Ramos (cell line): ENCODE results near the gene DDC.

Experiments
- in situ Hi-C: fragments of 300-500 bp; cut with MboI; formaldehyde crosslinking; loops from one replicate; pipeline ENCODE4 v1.14.3; 2022; ENCODE audit warnings: low sequenced_read_pairs; ENCODE audit not compliant: unreplicated experiment

Gene DDC, protein sequence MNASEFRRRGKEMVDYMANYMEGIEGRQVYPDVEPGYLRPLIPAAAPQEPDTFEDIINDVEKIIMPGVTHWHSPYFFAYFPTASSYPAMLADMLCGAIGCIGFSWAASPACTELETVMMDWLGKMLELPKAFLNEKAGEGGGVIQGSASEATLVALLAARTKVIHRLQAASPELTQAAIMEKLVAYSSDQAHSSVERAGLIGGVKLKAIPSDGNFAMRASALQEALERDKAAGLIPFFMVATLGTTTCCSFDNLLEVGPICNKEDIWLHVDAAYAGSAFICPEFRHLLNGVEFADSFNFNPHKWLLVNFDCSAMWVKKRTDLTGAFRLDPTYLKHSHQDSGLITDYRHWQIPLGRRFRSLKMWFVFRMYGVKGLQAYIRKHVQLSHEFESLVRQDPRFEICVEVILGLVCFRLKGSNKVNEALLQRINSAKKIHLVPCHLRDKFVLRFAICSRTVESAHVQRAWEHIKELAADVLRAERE

DNA sequence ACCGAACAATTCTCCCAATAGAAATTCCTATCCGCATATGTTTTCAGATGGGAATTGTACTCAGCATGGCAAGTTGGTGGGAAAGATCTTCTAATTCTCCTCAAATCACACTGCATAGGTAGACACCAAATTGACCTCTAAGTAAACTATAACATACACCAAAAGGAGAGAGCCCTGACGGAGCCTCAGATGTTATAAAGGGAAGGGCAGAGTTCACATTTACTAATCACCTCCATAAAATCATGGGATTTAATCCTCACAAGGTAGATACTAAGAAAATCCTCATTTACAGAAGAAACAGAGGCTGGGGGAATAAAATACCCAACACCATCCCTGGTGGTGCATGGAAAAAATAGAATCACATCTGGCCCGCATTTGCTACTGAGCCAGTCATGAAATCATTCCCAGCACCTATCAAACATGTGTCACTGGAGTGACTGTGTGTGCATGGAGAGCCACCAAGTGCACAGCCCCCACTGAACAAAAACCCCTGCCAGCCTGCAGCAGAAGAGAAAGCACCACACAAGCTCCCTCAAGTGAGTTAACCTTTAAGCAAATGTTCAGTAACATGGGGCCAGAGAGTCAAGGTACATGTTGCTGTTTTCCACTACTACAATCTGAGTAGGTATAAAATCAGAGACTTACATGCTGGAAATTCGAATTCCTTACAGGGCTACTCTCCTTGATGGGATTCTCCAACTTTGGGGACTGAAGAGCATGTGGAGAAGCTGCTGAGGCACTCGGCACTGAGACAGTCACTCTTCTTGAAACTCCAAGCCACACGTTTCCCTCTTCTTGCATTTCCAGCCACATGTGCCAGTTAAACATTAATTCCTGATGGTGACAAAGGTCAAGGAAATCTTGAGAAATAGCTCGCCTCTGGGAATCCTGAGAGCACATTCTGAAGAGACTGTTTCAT lies at the start of gene DDC:
TSS of gene DDC (minus strand) at position 766 of the 919 bp plus-strand sequence. CDS start 21,320 bp downstream, outside the sequence.
- in situ Hi-C loops = no loop called here

DNA sequence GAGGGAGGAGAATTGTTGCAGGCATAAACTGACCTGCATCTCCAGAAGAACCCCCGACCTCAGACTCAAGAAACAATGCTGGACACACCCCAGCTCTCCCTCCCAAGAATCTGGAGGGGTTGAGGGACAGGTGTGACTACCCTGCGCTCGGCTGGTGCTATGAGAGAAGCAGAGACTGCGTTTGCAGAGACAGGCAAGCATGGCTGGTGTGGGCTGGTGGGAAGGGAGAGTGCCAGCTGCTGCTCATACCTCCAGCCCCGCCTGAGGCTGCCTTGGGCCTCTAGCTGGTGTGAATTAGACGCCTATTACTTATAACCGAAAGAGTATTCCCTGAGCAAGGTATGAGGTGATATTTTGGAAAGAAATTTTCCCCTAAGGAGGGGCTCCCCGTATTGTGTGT lies 48.3 kb upstream of the DDC start:
- in situ Hi-C loops = no loop called here

- in situ Hi-C loops = no loop called here
Measured at GRCh38 chr7:50612704-50613103, 47.5 kb upstream of the DDC start.

DNA sequence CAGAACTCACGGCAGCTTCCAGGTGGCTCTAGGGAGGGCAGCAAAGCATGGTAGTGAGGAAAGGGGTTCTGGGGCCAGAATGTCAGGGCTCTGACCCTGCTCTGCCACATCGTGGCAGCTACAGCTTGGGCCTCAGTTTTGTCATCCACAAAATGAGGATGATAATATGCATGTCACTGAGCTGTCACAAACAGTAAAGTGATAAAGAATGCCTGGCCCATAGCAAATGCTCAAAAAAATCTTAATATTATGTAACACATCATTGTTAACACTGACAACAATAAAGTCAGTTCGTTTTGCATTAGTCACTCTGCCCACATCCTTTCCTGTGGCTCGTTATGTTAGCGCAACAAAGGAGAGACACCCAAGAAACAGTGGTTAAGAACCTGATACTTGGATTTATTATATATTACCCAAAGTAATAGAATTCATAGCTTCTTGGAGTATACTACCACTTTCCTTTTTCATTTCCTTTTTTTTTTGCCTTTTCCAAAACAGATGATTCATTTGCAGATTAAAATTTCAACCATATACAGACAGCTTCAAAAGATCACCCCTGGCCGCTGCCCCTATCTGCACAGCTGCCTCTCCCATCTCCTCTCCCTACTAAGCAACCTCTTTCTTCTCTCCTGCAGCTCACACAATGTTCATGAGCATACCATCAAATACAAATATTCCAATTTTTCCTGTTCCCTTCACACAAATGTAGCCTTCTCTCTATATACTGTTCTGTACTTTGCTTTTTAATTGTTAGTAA lies 45.5 kb upstream of the DDC start:
- in situ Hi-C loops = no loop called here

DNA sequence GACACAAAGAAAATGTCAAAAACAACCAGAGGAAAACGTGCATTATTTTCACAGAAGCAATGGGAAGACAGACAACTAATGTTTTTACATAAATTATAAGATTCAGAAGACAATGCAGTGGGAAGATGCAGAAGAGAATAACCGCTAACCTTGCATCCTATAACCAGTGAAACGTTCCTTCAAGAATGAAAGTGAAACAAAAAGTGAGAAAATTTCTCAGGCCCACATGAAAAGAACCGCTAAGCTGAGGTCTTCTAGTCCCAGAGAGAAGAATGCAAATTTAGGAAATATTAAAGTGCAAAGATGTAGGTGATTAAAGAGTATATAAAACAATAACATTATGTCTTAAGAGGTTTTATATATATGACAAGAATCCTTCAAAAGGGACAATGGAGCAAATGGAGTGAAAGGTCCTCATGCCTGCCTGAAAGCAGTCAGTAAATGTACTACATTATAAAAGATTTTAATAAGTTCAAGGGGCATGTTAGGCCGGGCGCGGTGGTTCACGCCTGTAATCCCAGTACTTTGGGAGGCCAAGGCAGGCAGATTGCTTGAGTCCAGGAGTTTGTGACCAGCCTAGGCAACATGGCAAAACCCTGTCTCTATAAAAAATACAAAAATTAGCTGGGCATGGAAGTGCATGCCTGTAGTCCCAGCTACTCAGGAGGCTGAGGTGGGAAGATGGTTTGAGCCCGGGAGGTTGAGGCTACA lies 43.1 kb upstream of the DDC start:
- in situ Hi-C loops = no loop called here

DNA sequence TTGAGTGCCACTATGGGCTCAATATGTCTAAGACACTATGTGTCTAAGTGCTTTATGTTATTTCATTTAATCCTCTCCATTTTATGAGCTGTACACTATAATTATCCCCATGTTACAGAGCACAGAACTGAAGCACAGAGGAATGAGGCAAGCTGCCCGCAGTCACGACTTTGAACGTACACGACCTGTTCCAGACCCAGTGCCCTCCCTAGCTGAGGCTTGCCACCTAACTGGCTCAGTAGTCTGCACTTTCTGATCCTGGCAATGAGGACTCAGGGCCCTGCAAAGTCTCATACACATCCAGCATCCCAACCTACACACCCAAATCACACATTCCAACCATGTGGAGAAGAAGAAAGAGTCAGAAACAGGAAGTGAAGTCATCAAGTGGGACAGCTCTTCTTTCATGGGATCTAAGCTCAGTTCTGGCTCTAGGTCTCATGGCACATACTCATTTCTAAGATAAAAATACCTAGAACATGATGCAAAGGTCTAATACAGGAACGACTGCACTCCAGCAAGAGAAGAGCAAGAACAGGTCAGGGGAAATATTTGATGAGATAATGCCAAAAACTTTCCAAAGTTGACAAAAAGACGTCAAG lies 42.4 kb upstream of the DDC start:
- in situ Hi-C loops = no loop called here

- in situ Hi-C loops = no loop called here
Measured at GRCh38 chr7:50605059-50605458, 39.9 kb upstream of the DDC start.

- in situ Hi-C loops = no loop called here
Measured at GRCh38 chr7:50603287-50603686, 38.1 kb upstream of the DDC start.

- in situ Hi-C loops = no loop called here
Measured at GRCh38 chr7:50599385-50599784, 34.2 kb upstream of the DDC start.

- in situ Hi-C loops = no loop called here
Measured at GRCh38 chr7:50598460-50599343, 33.5 kb upstream of the DDC start.

DNA sequence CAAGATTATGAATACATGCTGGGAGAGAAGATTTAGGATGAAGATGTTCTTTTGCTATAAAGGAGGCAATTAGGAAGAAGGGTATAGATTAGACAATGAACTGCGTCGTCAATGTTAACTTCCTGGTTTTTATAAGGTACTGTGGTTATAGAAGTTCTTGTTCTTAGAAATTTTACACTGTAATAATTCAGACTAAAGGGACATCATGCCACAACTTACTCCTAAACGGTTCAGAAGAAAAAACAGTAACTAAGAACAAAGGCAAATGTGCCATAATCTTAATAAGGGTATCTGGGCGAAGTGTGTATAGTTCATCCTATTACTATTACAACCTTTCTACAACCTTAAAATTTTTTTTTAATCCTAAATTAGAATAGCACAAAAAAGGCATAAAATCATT lies 31.3 kb upstream of the DDC start:
- in situ Hi-C loops = no loop called here

DNA sequence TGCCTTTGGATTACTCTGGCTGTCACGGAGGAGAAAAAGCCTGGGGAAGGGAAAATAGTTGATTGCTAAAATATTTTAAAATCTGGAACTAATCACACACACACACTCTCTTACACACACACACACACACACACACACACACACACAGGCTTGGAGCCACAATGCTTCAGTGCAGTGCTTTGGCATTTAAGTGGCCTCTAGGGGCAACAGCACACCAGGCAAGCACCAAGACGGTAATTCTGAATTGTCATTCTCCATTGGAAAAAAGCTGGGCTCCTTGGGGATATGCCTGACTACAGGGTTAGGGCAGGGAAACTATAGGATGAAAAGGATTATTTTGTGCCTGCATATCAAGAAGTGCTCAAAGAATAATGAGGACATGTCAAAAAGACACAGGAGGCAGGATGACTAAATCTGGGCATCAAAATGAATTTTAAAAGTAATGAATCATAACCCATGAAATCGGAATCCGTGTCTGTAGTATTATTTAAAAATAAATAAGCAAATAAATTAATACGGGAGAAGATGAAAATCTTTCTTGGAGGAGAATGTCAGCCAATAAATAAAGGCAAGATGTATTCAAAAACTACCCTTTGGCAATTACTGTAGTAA lies 30.4 kb upstream of the DDC start:
- in situ Hi-C loops = no loop called here

GRCh38 chr7:50594734-50595485 lies 29.7 kb upstream of the DDC start:
- in situ Hi-C loops = no loop called here

DNA sequence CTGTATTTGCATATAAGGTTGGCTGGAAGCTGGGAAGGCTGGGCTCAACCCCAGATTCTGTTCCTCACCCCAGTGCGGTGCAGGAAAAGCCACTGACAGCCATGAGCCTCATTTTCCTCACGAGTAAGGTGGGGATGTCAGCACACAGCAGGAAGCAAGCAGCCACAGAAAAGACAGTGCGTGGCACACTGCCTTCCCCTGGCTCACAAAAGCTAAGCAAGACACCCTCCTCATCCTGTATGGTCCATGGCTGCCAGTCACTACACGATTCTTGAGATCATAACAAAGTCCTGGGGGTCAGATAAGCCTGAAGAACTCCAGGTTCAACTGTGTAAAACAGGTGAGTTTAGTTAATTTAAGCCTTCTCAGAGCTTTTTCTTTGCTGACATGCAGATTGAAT lies 28.9 kb upstream of the DDC start:
- in situ Hi-C loops = no loop called here

DNA sequence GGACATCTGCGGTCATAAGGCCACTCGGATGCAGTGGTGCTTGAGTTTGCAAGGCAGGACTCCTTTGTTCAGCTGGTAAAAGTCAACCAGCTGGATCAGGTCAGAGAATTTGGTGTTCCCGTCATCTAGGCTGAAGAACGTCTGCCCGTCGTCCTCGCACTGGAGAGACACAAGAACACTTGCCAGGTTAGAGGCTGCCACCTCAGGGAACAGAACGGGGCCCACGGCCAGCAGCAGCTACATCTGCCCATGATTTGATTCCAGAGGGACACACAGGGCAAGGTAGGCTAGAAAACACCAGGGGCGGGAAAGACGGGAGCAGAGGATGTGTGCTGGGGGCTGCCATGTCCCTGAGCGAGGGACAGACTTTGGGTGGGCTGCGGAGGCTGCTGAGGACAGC lies 27.7 kb upstream of the DDC start:
- in situ Hi-C loops = no loop called here

DNA sequence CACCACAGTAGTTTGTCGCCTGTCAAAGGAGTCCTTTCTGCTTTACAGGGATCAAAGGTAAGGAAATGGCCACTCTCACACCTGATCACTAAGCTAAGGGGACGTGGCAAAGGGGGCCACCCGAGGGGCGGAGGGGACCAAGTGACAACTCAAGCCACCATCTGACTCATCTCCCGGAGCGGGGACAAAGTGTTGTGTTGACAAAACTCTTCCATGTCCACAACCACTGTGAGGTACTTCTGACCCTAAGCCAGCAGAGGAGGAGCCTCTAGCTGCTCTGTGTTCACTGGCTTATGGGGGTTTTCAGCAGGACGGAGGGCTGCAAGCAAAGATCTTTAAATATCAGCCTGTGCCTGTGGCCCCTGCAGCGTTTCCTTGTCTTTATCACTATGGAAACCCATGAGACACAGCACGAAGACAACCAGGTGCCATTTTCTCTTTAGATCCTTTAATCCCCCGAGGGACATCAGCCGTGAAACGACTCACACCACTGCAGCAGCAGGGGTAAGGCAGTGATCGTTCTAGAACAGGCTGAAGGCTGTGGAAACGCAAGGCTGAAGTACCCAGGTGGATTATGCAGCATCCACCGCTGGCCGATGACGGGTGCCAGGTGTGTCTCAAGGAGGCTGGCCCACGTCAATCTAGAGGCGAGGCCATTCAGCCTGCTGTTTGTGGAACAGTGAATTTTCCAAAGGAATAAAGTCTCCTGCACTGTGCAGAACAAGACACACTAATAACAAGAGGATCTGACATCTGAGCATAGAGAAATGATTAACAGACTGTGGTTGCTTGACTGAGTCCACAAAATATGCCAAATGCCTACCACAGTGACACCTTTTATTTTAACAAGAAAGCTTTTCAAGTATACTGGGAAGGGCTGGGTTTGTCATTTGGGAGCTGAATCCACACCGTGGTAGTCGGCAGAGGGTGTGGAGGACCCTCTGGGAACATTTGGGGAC lies 26.6 kb upstream of the DDC start:
- in situ Hi-C loops = no loop called here
